DOHH2 (cell line): Measurements from ENCODE around the gene ZNF185.
"Not testable (repeated sequence)": the region's sequence is repeated elsewhere in the genome, so short reads cannot be mapped to it uniquely, and the experiment has no call there.

Experiments
- EZH2phosphoT487 ChIP-seq: fragments of 200-600 bp; sonication (generic); IDR thresholded peaks from 2 replicates; pipeline ENCODE4 v1.6.1; 2017; ENCODE audit warnings: borderline replicate concordance, mild to moderate bottlenecking, antibody characterized with exemption, low read length, moderate library complexity, mixed read lengths
- TF ChIP-seq, protein P1 (sequence below): fragments of 200-600 bp; sonication (generic); IDR thresholded peaks from one replicate; pipeline ENCODE4 v1.5.1; 2014; ENCODE audit warnings: antibody characterized with exemption, mild to moderate bottlenecking, low read depth, low read length; ENCODE audit not compliant: poor library complexity, severe bottlenecking

DNA sequence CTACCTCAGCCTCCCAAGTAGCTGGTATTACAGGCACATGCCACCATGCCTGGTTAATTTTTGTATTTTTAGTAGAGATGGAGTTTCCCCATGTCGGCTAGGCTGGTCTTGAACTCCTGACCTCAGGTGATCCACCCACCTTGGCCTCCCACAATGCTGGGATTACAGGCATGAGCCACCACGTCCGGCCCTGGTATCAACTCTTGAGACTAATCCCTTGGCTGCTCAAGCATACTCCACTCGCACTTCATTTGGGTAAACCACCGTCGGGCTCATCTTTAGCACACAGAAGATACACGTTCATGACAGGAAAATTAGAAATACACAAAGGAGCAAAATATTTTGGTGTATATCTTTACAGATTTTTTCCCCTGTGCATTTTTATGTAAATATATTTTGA, 12.2 kb downstream of the ZNF185 start:
- TF ChIP-seq, protein P1, sequence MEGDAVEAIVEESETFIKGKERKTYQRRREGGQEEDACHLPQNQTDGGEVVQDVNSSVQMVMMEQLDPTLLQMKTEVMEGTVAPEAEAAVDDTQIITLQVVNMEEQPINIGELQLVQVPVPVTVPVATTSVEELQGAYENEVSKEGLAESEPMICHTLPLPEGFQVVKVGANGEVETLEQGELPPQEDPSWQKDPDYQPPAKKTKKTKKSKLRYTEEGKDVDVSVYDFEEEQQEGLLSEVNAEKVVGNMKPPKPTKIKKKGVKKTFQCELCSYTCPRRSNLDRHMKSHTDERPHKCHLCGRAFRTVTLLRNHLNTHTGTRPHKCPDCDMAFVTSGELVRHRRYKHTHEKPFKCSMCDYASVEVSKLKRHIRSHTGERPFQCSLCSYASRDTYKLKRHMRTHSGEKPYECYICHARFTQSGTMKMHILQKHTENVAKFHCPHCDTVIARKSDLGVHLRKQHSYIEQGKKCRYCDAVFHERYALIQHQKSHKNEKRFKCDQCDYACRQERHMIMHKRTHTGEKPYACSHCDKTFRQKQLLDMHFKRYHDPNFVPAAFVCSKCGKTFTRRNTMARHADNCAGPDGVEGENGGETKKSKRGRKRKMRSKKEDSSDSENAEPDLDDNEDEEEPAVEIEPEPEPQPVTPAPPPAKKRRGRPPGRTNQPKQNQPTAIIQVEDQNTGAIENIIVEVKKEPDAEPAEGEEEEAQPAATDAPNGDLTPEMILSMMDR: not testable (repeated sequence)
- TF ChIP-seq EZH2phosphoT487: not testable (repeated sequence)
